ENCODE measurements around the gene CARS1. TPM values are rescaled to one million over a fixed set of nuclear protein-coding genes. Genes with fewer than 3 reads are reported as not detected.

The CARS1 gene
- total and polyA plus RNA-seq, 2 of the 4 experiments (the other 2 are of a cell fraction) = 72.7 to 78.3 TPM

DNA sequence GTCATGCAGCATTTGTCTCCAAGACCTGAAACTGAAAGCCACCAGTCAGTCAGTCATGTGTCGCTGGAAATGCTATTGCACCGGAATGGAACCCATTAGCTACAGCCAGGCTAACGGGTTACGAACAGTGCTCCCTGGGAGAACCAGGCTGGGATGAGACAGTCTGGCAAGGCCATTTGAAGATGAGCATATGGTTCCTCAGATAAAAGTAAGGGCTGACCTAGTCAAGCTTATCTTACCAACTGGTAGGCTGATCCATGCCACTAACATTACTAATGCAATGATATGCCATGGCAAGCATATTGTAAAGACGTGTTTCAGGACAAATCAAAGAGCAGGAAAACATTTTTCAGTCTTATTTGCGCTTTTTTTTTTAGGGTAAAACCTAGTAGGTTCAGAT, 93.5 kb downstream of the CARS1 start:
- no peak overlapping the region for H3K14ac ChIP-seq (replicated peaks; ENCODE audit: low read depth, low read length)
- H3K18ac ChIP-seq (ENCODE audit: low read depth, low read length) = no peak overlapping the region
- H3K36me3 ChIP-seq (ENCODE audit: control insufficient read depth, insufficient read depth, low read length) = peaks cover 54% of the 10 kb centered on the region
- H3K9ac ChIP-seq (ENCODE audit: low read depth, low read length) = no peak overlapping the region
- H3K27ac ChIP-seq (ENCODE audit: insufficient read depth, low read length) = no peak overlapping the region
- ATAC-seq (ENCODE audit: low read depth) (no peak), DNase-seq (no peak)
- H2AFZ ChIP-seq (replicated peaks; ENCODE audit: low read length, poor library complexity) = no peak overlapping the region
- H2AK5ac ChIP-seq (ENCODE audit: low read depth, low read length) = no peak overlapping the region
- no peak overlapping the region for H2BK5ac ChIP-seq (ENCODE audit: low read depth, low read length, poor library complexity, severe bottlenecking)
- no peaks in the 10 kb centered on the region for H3K4me1 ChIP-seq (ENCODE audit: control insufficient read depth, insufficient read depth, low read length)
- H3K9me3 ChIP-seq (ENCODE audit: control insufficient read depth, insufficient read depth, low read length) = no peaks in the 10 kb centered on the region
- peaks cover 18% of the 10 kb centered on the region for H3K9me1 ChIP-seq (ENCODE audit: insufficient read depth, low read length)
- no peak overlapping the region for H2BK120ac ChIP-seq (ENCODE audit: low read depth, low read length)
- dilution Hi-C loops (cut with HindIII; ENCODE audit: low sequenced_read_pairs, unreplicated experiment) = no loop called here
- H3K27me3 ChIP-seq (ENCODE audit: control insufficient read depth, insufficient read depth, low read length) = no peaks in the 10 kb centered on the region
- in situ Hi-C loops (cut with MboI; ENCODE audit: low sequenced_read_pairs) = no loop called here
- intact Hi-C loops (cut with micrococcal nuclease) = no loop called here
- no peak overlapping the region for H4K91ac ChIP-seq (ENCODE audit: insufficient read depth, low read depth, low read length)
- 100% methylated on average over 1 of the region's 6 CpGs; no CpG with 5 or more reads in 1 of the 2 experiments for WGBS, 2 experiments (ENCODE audit: extremely low coverage in 2 of 2, insufficient read length in 1 of 2)
- no peak overlapping the region for H3K4ac ChIP-seq (ENCODE audit: low read depth, low read length)
- H3K4me2 ChIP-seq (ENCODE audit: low read depth, low read length) = no peak overlapping the region
- H4K5ac ChIP-seq (ENCODE audit: low read depth, low read length) = no peak overlapping the region
- H4K8ac ChIP-seq (ENCODE audit: low read depth in 2 of 2, low read length in 2 of 2) = no peak overlapping the region
- H3K23ac ChIP-seq (ENCODE audit: low read depth, low read length) = no peak overlapping the region
- TF ChIP-seq RCOR1 (IDR thresholded peaks at IDR 0.05; ENCODE audit: insufficient replicate concordance, low read length) (no peak), CEBPB (IDR thresholded peaks at IDR 0.05; ENCODE audit: low read depth, low read length) (no peak), USF2 (IDR thresholded peaks at IDR 0.05; ENCODE audit: low read depth, low read length) (no peak), NFE2L2 (IDR thresholded peaks at IDR 0.05; ENCODE audit: low read depth, low read length) (no peak)
- H3K79me1 ChIP-seq (ENCODE audit: low read depth in 1 of 2, low read length in 2 of 2) = peaks cover 47 to 75% of the 10 kb centered on the region in 2 experiments
- no peak overlapping the region for H2BK15ac ChIP-seq (ENCODE audit: low read depth, low read length)
- no peak overlapping the region for H2AK9ac ChIP-seq (replicated peaks; ENCODE audit: low read depth, low read length, poor library complexity)
- no peak overlapping the region for H3K56ac ChIP-seq (ENCODE audit: extremely low read depth, insufficient read depth, low read length)
- no peak overlapping the region for H2BK20ac ChIP-seq (ENCODE audit: low read depth, low read length)
- peaks cover 17% of the 10 kb centered on the region for H4K20me1 ChIP-seq (ENCODE audit: insufficient read depth, low read length)
- H3K4me3 ChIP-seq (ENCODE audit: insufficient read depth, low read depth, low read length) = no peak overlapping the region
- CTCF ChIA-PET = no interaction called here
- POLR2A ChIA-PET (ENCODE audit: unreplicated experiment) = interaction anchor here (0.6 kb wide), 1 partner anchor 17 kb away, joined by 4 read pairs; no protein-coding TSS in a partner anchor
- no TSS peak for BruUV-seq (replicated peaks)

All from IMR-90 (cell line).